ENCODE data around the gene CA4. TPM values are rescaled to one million over a fixed set of nuclear protein-coding genes. Genes with fewer than 3 reads are reported as not detected.

The CA4 gene
- total and polyA plus RNA-seq, 3 donors from 2014 or later, result 0.94 to 3.1 (median 2.5) TPM

- Histone ChIP-seq H3K9me3 (no peaks in the 10 kb centered on the region), H3K36me3 (ENCODE audit: low read depth, missing control alignments) (no peaks in the 10 kb centered on the region), H3K27me3 (no peaks in the 10 kb centered on the region), H3K4me3 (no peak overlapping the region), H3K27ac (no peak overlapping the region), H3K4me1 (peaks cover 3% of the 10 kb centered on the region)
- TF ChIP-seq CTCF (IDR thresholded peaks at IDR 0.05), result no peak
- no peak for TF ChIP-seq POLR2A (IDR thresholded peaks at IDR 0.05)
- 90 to 94% methylated on average over 8 of the region's 8 CpGs for WGBS, 2 donors
- no peak for DNase-seq
- intact Hi-C loops (cut with DNase I; ENCODE audit: low total_unique reads), result no loop called here
Observed at GRCh38 chr17:60156746-60157145, 7.0 kb downstream of the CA4 start.

- Histone ChIP-seq H3K27ac (no peak overlapping the region), H3K36me3 (ENCODE audit: low read depth, missing control alignments) (no peaks in the 10 kb centered on the region), H3K4me3 (no peak overlapping the region), H3K27me3 (no peaks in the 10 kb centered on the region), H3K4me1 (peaks cover 3% of the 10 kb centered on the region), H3K9me3 (no peaks in the 10 kb centered on the region)
- intact Hi-C loops (cut with DNase I; ENCODE audit: low total_unique reads), result no loop called here
- no peak for TF ChIP-seq POLR2A (IDR thresholded peaks at IDR 0.05)
- no peak for TF ChIP-seq CTCF (IDR thresholded peaks at IDR 0.05)
- WGBS, 2 donors, result 81 to 94% methylated on average over 10 to 18 of the region's 18 CpGs
- DNase-seq, result no peak
Observed at GRCh38 chr17:60157487-60158040, 7.8 kb downstream of the CA4 start.

GRCh38 chr17:60158751-60159478, 9.1 kb downstream of the CA4 start:
- intact Hi-C loops (cut with DNase I; ENCODE audit: low total_unique reads), result no loop called here
- TF ChIP-seq CTCF (IDR thresholded peaks at IDR 0.05), result no peak
- no peak for TF ChIP-seq POLR2A (IDR thresholded peaks at IDR 0.05)
- H3K9me3 ChIP-seq, result no peaks in the 10 kb centered on the region
- H3K36me3 ChIP-seq (ENCODE audit: low read depth, missing control alignments), result no peaks in the 10 kb centered on the region
- H3K27ac ChIP-seq, result no peak overlapping the region
- DNase-seq, result no peak
- no peaks in the 10 kb centered on the region for H3K4me1 ChIP-seq
- no peak overlapping the region for H3K4me3 ChIP-seq
- no peaks in the 10 kb centered on the region for H3K27me3 ChIP-seq
- 58 to 59% methylated on average over 11 to 19 of the region's 19 CpGs for WGBS, 2 donors

GRCh38 chr17:60159479-60159866, 9.7 kb downstream of the CA4 start:
- Histone ChIP-seq H3K4me1 (no peaks in the 10 kb centered on the region), H3K9me3 (no peaks in the 10 kb centered on the region), H3K27me3 (no peaks in the 10 kb centered on the region), H3K27ac (no peak overlapping the region), H3K4me3 (no peak overlapping the region), H3K36me3 (ENCODE audit: low read depth, missing control alignments) (no peaks in the 10 kb centered on the region)
- DNase-seq, result no peak
- 72 to 75% methylated on average over 6 of the region's 6 CpGs for WGBS, 2 donors
- intact Hi-C loops (cut with DNase I; ENCODE audit: low total_unique reads), result no loop called here
- TF ChIP-seq POLR2A (IDR thresholded peaks at IDR 0.05) (no peak), CTCF (IDR thresholded peaks at IDR 0.05) (no peak)
